C4-2B (cell line): Measurements from ENCODE around the gene SURF4.

Experiments
- CTCF ChIP-seq: fragments of 450-650 bp; conservative IDR thresholded peaks from 2 replicates; pipeline ENCODE4 v1.5.1; 2017; ENCODE audit warnings: mild to moderate bottlenecking
- ZFX ChIP-seq: fragments of 450-650 bp; IDR thresholded peaks from 2 replicates; pipeline ENCODE4 v1.6.1; 2017

GRCh38 chr9:133377721-133378216 lies 1.9 kb upstream of the SURF4 start:
- TF ChIP-seq CTCF (no peak), ZFX (no peak)
